Choroid plexus epithelial cell (primary cell): ENCODE data around the gene STARD4.
A peak's percentile ranks its signal among the peaks of the same experiment; 100 is the strongest.

ENCODE experiments used
- DNase-seq: peaks from one replicate; pipeline ENCODE4 v3.0.0-alpha.2; 2010; ENCODE audit warnings: low read depth
- H3K4me3 ChIP-seq: 2 replicates; pipeline ENCODE4 v1.5.1; 2011; ENCODE audit warnings: low read depth, mild to moderate bottlenecking, control low read depth, low read length, moderate library complexity
- TF ChIP-seq, protein P1 (sequence below): conservative IDR thresholded peaks from 2 replicates; pipeline ENCODE4 v1.5.1; 2011; ENCODE audit warnings: low read depth, mild to moderate bottlenecking, control low read depth, inconsistent platforms, low read length, moderate library complexity

Gene STARD4

GRCh38 chr5:111552896-111553295 lies 40.6 kb upstream of the STARD4 start:
- H3K4me3 ChIP-seq = no peak overlapping the region
- TF ChIP-seq, protein P1, sequence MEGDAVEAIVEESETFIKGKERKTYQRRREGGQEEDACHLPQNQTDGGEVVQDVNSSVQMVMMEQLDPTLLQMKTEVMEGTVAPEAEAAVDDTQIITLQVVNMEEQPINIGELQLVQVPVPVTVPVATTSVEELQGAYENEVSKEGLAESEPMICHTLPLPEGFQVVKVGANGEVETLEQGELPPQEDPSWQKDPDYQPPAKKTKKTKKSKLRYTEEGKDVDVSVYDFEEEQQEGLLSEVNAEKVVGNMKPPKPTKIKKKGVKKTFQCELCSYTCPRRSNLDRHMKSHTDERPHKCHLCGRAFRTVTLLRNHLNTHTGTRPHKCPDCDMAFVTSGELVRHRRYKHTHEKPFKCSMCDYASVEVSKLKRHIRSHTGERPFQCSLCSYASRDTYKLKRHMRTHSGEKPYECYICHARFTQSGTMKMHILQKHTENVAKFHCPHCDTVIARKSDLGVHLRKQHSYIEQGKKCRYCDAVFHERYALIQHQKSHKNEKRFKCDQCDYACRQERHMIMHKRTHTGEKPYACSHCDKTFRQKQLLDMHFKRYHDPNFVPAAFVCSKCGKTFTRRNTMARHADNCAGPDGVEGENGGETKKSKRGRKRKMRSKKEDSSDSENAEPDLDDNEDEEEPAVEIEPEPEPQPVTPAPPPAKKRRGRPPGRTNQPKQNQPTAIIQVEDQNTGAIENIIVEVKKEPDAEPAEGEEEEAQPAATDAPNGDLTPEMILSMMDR = no peak
- no peak for DNase-seq

GRCh38 chr5:111552492-111552891 lies 40.2 kb upstream of the STARD4 start:
- TF ChIP-seq, protein P1 = no peak
- DNase-seq = no peak
- no peak overlapping the region for H3K4me3 ChIP-seq

DNA sequence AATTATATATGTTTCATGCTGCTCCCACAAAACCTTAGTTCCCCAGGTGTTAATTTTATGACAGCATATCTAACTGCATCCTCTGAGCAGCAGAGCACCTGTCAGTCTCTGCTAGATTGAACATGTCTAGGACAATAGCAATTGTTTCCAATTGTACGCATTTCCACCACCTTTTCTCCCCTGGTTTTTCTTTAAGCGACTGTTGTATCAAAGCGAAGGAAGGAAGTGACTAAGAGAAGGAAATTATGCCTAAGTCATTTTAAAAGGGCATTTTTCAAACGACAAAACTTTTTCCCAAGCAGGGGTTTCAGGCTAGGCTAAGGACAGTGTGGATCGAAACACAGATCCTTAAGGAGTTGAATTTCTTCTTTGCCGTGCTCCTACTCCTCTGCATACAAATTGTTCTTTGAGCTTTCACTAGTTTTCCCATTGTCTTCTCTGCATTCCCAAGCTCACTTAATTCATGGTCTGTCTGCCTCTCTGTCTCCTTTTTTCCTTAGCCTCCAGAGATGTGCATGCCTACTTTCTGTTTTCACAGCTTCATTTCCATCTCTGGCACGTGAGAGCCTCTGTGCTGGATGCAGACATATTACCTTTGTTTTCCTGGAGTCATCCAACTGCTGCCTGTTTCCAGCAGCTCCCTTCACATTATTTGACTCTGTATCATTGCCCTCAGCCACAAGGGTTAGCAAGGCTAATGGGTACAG lies 39.4 kb upstream of the STARD4 start:
- TF ChIP-seq, protein P1 = no peak
- DNase-seq = no peak
- H3K4me3 ChIP-seq = no peak overlapping the region

- TF ChIP-seq, protein P1 = no peak
- DNase-seq = no peak
- H3K4me3 ChIP-seq = no peak overlapping the region
These were observed 38.8 kb upstream of the STARD4 start for GRCh38 chr5:111551161-111551560.

GRCh38 chr5:111550282-111551020 lies 38.1 kb upstream of the STARD4 start:
- peak; percentile 98 for DNase-seq
- no peak overlapping the region for H3K4me3 ChIP-seq
- TF ChIP-seq, protein P1 = peak; percentile 69

DNA sequence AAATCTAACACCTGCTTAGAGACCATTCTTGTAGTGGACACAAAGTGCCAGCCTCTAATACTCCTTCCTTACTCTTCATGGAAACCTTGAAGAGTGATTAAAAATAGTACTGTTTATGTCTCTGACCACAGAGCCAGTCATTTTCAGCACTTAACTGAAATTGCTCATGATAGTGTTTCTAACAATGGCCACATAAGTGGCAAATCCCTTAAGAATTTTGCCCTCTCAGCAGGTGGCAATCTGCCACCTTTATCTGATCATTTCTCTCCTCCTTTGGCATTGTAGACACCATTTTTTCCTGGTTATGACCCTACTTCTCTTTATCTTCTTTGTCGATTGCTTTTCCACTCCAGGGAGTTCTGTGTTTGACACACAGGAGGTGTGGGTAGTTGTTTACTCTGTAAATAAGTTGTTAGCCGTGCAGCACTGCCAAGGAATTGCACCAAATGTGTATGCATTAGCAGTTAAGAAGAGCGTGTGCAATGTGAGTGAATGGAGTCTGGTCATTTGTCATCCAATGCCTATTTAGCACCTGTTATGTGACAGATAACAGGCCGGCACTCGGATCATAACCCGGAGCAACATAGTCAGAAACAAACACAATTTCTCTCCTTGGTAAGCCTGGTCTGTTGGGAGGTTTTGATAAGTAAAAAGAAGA lies 36.8 kb upstream of the STARD4 start:
- H3K4me3 ChIP-seq = no peak overlapping the region
- TF ChIP-seq, protein P1 = no peak
- no peak for DNase-seq
